NCI-H1694 treated with DMSO at 0.1 percent for 48 hours (cell line): ENCODE measurements around the gene IFRD1.
"Not testable (repeated sequence)": the region's sequence is repeated elsewhere in the genome, so short reads cannot be mapped to it uniquely, and the experiment has no call there.

Source experiments
- DNase-seq: peaks from one replicate; lab custom pipeline; 2025; lab: John Stamatoyannopoulos, UW

IFRD1 gene

DNA sequence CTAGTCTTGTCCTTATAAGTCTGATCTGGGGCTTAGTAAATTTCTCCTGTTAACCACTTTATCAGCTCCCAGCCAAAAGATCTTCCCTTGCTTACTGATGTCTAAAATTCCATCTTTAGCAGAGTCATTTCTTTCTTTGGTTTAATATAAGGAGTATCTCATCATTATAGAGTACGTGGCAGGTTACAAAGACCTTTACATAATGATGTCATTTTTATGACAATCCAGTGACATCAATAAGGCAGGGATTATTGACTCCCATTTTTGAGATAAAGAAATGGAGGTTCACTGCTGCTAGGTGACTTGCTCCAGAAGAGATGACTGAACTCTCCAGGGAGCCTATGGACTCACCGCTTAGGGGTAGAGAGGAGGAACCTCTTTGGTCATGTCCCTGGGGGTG lies 8.1 kb upstream of the IFRD1 start:
- no peak for DNase-seq

DNA sequence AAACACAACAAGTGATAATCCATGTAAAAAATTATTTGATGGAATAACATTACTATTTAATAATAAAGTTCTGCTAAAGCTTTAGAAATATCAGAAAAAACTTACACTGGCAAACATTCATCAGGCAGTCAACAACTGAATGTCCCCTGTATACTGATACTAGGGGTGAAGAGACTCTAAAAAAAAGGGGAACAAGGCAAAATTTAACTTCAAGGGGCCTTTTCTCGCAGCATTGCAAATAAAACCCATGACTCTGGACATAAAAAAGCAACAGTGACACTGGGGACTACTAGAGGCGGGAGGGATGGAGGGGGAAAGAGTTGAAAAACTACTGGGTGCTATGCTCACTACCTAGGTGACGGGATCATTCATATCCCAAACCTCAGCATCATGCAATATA lies 5.8 kb upstream of the IFRD1 start:
- no peak for DNase-seq

GRCh38 chr7:112446431-112446830 lies 3.8 kb upstream of the IFRD1 start:
- DNase-seq: no peak

DNA sequence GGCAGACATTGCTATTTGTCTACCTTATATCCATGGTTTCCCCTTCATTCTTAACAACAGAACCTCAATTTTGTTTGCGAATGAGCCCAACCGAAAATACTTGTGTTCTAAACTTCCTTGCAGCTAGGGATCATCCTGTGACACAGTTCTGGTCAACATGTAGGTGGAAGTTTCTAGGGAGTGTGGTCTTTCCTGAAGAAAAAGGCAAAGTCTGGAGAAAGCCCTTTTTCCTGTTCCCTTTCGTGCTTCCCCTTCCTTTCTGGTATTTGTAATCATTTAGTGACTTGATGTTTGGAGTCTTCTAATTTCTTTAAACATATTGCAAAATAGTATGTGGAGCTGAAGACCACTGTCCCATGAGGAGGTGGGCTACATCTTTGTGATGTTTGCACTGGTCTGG lies 2.9 kb upstream of the IFRD1 start:
- no peak for DNase-seq

GRCh38 chr7:112448381-112448780 lies 1.9 kb upstream of the IFRD1 start:
- no peak for DNase-seq

DNA sequence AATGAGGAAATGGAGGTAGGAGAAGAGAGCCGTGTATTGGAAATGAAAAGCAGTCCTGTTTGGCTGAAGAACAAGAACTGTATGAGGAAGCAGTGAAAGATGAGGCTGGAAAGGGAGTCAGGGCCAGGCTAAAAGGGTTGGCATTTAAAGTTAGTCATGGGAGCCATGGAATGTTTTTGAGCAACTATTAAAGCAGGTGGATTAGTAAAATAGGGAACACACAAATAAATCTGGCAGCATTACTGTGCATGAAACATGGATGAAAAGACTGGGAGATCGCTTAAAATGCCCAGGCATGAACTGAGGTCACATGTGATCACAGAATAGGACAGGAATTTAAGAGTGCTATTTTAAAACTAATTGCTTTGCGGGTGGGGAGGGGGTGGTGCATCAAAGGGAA lies 1.4 kb upstream of the IFRD1 start:
- no peak for DNase-seq

GRCh38 chr7:112449353-112449752 lies 907 bp upstream of the IFRD1 start:
- DNase-seq: no peak

DNA sequence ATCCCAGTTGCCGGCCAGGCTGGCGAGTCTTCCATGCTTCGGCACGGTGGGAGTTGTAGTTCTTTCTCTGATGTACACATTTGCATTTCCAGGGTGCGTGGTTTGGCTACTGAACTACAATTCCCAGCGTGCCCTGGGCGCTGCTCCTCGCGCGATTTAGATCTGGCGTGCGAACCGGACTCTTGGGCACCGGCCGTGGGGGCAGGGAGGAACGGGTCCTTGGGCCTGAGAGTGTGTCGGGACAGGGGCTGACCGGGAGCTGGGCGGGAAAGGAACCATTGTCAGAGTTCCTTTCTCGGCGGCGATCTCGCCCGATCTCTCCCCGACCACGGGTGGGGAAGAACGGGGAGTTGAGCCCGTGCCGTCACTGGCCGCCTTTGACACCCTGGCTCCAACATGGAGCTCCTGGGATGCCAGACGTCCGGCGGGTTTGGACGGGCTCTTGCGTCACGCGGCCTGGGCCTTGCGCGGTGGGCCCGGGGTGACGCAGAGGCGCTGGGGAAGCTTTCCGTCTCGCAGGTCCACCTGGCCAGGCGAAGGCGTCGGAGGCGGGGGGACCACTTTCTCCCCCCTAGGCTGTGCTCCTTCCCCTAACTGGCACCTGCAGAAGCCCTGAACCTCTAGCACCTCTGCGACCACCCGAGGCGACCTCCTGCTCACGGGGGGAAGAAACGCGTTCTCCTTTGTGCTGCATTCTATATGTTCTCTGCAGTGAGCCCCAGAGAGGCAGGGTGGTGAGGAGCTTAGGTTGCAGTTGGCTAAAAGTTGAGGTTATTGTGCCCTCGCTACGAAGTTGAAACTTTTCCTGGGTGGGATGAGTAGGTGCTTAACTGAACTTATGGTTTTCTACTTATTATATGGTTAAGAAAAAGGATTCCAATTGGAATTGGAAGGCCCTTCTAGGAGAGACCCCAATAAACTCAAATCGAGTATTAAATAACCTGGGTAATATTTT lies 824 bp downstream of the IFRD1 start:
- peak; percentile 97 for DNase-seq

DNA sequence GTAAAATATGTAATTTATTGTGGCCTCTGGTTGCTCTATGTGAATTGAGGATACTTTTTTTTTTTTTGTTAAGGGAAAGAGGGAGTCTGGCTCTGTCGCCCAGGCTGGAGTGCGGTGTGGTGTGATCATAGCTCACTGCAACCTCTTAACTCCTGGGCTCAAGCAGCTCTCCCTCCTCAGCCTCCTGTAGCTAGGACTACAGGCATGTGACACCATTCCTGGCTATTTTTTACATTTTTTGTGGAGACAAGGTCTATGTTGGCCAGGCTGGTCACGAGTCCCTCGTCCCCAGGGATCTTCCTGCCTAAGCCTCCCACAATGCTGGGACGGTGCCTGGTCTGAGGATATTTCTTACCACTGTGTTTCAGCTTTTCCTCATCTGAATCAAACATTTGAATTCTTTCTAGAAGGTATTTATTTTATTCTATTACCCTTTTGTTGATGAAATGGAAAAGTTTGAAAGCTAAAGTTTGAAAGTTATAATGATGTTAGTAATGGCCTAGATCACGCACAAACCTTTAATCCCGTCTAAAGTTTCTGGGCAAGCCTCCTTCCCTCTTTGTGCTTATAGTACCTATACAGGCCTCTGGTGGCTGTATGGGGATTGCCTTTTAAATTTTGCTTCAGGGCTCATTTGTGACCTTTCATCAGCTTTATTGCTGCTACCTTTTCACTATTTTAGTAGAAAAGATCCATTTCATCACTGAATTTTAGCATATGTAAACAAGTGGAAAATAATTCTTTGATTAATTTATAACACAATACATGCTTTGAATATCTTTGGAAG lies 2.0 kb downstream of the IFRD1 start:
- DNase-seq: peak; percentile 8

- no peak for DNase-seq
Measured at GRCh38 chr7:112453505-112454171, 3.4 kb downstream of the IFRD1 start.

GRCh38 chr7:112454191-112454590 lies 3.9 kb downstream of the IFRD1 start:
- DNase-seq: not testable (repeated sequence)

DNA sequence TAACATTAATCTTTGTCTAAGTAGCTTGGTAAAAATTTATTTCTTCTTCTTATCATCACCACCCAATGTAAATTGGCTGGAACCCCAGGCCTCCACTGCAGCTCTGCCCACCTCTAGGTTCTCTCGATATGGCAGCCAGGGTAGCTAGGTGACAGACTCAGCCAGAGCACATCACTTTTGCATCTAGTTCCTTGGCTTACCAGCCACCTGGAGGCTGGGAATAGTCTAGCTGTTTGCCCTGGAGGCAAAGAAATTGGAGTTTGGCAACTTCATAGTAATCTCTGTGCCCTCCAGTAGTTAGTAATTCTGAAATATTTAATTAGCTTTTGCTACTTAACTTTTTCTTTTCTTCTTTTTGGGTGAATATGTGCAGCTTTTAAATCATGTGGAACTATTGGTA lies 9.4 kb downstream of the IFRD1 start:
- no peak for DNase-seq

GRCh38 chr7:112462236-112462635 lies 12.0 kb downstream of the IFRD1 start:
- no peak for DNase-seq

DNA sequence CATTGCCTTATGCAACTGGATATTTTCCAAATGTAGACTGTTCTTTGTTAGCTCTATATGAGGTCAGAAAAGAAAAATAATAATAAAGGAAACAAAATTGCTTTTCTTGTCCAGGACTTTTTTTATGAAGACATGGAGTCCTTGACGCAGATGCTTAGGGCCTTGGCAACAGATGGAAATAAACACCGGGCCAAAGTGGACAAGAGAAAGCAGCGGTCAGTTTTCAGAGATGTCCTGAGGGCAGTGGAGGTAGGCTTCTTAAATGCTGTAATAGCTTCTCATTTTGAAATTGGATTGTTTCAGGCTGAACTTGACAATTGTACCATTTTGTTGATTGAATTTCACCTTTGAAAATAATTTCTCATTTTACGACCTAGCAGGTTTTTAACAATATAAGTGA lies 17.6 kb downstream of the IFRD1 start:
- no peak for DNase-seq

DNA sequence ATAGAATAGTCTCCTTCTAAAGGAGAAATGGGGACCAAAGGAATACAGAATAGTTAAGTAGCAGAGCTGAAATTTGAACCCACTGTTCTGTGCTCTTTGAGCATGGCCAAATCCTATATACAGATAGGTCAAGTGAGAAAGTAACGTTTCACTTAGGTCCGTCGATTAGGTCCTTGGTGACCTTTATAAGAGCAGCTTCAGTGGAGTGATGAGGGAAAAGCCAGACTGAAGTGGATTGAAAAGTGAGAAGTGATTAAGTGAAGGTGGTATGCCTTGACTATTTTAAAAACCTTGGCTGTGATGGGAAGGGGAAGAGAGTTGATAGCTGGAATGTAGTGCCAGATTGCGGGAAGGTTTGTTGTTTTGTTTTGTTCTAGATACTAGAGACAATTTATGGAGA lies 19.9 kb downstream of the IFRD1 start:
- DNase-seq: no peak

DNA sequence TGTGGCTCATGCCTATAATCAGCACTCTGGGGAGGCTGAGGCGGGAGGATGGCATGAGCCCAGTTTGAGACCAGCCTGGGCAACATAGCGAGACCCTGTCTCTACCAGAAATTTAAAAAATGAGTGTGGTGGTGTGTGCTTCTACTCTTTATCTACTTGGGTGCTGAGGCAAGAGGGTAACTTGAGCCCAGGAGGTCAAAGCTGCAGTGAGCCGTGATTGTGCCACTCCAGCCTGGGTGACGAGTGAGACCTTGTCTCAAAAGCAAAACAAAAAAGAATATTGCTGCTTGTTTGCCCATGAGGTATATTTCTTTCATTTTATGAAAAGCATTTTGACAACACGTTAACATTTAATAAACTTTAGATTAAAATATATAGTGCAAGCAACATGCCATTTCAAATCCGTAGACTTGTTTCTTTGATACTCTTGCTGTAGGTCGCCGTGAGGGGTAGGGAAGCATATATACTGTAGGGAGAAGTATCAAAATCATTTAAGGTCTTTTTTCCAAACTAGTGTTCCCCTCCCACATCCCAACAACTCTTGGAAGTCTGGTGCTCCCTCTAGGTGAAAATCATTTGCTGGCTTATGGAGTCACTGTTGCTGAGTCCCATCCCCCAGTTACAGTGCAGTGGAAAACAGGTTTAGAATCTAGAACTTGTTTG lies 26.3 kb downstream of the IFRD1 start:
- DNase-seq: no peak

GRCh38 chr7:112481121-112481736 lies 31.0 kb downstream of the IFRD1 start:
- no peak for DNase-seq

DNA sequence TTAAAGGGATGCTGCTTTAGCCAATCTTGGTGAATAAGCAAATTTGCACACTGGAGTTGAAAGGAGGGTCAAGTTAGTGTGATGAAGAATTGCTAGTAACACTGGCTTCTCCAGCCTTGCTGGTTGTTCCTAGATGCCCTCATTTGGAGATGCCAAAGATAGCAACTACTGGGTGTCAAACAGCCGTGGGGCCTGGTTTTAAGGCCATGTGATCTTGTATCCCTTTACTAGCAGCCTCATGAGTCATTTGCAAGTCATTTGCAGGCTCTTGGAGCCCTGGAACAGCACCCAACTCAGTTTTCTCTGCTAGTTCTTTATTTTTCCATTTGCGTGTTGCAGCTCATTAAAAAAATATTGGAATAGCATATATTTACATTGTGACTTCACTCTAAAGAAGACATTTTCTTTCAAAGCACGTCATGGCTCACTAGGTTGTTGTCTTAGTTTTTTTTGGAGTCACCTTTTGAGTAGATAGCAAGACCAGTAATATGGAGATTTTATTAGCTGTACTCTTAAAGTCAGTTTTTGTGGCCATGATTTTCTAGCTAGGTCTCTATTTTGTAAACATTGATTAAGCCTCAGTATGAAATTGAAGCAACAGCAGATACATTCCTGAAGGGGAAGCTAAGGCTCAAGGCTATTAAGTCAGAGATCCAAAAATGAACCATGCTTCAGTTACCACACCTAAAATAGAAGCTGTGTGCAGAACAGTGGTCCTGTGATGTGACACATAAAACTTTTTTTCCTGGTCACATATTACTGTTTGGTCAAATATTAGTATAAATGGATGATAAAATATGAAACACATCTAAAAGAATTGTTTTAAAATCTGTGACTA lies 31.8 kb downstream of the IFRD1 start:
- DNase-seq: no peak

DNA sequence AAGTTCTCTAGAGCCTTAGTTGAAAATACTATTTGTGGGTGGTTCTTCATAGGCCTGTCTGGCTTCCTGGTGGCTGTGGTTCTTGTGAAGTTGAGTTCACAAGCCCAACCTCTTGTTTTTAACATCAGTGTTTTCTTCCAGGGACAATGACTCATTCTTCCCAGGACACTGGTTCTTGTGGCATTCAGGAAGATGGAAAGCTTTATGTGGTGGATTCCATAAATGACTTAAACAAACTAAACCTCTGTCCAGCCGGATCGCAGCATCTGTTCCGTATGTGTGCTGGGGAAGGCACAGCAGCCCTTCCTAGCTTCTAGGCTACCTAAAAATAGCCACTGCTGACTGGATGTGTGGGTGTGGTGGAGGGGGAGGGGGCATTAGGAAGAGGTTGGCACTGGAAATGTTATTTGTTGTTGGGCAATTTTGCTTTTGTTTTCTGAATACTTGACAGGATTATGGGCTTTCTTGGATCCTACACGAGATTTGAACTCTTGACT lies 34.5 kb downstream of the IFRD1 start:
- DNase-seq: no peak

DNA sequence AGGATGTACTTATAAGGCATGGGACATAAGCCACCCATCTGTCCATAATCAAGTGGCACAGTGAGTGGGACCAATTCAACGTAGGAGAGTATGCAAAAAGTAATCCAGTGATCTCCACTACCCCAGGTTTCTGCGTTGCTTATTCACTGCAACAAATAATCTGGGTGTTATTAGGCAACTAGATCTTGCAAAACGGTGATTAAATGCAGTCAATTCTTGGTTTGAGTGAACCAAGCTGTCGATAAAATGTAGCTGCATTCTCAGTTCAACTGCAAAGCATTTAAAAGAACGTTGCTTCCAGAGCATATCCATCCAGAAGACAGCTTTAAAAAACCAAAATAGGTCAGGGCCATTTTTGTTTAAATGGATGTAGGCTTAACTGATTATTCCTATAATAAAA lies 35.5 kb downstream of the IFRD1 start:
- no peak for DNase-seq
